CD4-positive, alpha-beta T cell treated with Interleukin-12 subunit alpha and Interleukin-12 subunit beta, for 1 hour (primary cell): Measurements from ENCODE around the gene GLYR1.

ENCODE experiments used
- DNase-seq: peaks from one replicate; pipeline ENCODE4 v3.0.0-alpha.2; 2020

Gene GLYR1

GRCh38 chr16:4879049-4879448 lies 32.0 kb upstream of the GLYR1 start:
- no peak for DNase-seq

DNA sequence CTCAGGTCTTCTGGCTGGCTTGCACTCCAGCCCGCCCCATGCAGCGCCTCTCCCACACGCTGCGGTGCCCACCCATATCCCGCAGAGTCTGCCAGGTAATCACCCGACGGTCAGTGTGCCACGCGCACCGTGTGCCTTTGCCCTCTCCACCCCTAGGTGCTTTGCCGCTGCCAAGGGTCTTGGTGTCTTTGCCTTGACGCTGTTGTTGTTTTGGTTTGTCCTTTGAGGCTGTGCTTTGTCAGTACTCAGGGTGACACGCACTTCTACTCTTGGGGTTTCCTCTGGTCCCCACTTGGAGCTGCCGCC lies 30.2 kb upstream of the GLYR1 start:
- DNase-seq: no peak

GRCh38 chr16:4876646-4877379 lies 29.7 kb upstream of the GLYR1 start:
- DNase-seq: no peak

DNA sequence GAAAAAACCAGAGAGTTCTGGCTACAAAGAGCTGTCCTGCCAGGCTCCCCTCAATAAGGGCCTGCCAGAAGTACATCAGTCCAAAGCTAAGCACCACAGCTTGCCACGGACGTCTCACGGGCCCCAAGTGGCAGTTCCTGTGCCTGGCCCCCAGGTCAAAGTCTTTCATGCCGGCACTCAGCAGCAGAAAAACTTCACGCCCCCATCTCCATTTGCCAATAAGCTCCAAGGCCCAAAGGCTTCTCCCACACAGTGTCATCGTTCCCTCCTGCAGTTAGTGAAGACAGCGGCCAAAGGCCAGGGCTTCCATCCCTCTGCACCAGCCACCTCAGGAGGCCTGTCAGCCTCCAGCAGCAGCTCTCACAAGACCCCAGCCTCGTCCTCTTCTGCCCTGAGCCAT lies 27.6 kb upstream of the GLYR1 start:
- no peak for DNase-seq

- no peak for DNase-seq
Observed at GRCh38 chr16:4873091-4873490, 26.0 kb upstream of the GLYR1 start.

DNA sequence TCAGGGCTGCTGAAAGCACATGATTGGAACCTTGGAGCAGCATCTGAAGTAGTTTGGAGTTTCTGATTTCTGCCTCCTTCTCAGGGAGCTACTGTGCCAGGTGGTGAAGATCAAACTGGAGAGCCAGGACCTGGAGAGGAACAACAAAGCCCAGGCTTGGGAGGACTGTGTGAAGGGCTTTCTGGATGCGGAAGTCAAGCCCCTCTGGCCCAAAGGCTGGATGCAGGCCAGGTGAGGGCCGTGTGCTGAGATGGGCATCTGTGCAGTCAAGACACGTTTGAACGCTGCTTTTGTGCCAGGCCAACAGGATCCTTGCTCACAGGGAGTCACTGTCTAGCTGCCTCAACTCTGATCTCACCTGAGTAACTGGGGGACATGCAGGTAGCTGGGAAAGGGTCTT lies 24.0 kb upstream of the GLYR1 start:
- DNase-seq: no peak

DNA sequence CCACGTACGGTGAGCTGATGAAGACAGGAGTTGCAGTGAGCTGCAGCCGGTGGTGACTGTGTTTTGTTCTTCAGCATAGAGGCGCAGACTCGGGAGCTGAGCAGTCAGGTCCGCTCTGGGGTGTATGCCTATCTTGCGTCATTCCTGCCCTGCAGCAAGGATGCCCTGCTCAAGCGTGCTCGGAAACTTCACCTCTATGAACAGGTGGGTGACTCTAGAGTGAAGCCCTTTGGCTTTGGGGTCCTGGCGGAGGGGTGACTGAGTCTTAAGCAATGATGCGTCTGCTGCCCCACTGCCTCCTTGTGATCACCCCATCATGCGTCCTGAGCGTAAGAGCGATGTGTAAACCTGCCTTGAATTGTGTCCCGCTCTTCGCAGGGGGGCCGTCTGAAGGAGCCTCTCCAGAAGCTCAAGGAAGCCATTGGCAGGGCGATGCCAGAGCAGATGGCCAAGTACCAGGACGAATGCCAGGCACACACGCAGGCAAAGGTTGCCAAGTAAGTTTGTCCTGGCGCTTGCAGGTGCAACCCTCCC lies 23.1 kb upstream of the GLYR1 start:
- DNase-seq: no peak

DNA sequence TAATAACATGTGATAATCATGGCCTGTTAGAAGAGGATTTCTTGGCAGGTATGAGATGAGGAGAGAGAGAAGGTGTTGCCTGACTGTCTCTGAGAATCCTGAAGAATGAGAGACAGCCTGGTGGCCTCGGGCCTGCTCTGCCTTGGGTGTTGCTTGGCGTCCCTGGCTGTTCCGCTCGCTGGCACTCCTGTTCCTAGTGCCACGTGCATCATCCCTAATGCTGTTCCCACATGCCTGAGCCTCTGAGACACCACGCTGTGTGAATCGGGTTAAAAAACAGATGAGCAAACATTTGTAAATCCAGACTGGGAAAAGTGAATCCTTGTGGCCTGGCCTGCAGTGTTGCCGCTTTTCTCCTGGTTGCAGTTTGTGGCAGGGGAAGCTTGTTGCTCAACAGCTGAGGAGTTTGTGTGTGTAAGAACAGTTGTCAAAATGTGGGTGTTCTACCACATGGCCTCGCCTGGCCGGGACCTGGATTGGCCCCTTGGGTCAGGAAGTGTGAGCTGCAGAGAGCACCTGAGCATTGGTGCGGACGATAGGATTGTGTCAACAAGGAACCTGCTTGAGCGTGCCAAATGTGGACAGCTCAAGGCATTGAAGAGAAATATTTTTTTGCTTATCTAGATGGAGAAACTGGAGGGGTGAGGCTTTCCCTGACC lies 22.2 kb upstream of the GLYR1 start:
- no peak for DNase-seq

- DNase-seq: no peak
Observed at GRCh38 chr16:4868535-4868934, 21.4 kb upstream of the GLYR1 start.

DNA sequence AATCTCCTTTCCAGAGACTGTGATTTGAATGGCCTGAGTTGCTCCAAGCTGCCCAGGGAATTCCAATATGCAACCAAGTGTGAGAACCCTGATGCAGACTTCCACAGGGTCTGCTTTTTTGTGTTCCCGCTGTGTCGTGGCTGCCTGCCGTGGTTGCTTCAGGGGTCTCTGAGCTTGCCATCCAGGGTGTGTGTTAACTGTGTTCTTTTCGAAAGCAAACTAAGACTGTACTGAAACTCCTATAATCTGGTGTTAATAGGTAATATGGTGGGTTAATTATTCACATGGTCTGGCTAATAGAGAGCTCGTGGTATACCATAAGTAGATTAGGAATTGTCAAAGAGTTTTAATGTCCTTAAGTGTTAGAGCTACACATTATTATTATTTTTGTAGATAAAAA lies 20.9 kb upstream of the GLYR1 start:
- DNase-seq: no peak

- DNase-seq: no peak
Observed at GRCh38 chr16:4866586-4866985, 19.5 kb upstream of the GLYR1 start.

GRCh38 chr16:4865231-4865860 lies 18.3 kb upstream of the GLYR1 start:
- no peak for DNase-seq

DNA sequence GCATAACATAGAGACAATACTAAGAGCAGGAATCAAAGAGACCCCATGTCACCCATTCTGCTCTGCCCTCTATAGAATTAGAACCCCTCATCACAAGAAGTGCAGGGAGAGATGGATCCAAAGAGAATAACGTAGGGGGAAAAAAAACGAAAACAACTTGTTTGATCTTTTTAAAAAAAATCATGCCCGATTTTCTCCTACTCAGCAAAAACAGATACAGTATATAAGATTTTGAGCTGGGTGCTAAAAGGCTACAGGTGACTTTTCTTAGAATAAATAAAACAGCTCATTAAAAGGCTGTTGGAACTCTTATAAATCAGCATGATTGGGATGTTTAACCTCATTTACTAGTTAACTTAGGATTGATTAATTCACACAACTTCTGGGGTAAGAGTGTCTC lies 17.6 kb upstream of the GLYR1 start:
- DNase-seq: no peak

- DNase-seq: no peak
Observed at GRCh38 chr16:4862639-4863038, 15.6 kb upstream of the GLYR1 start.

GRCh38 chr16:4860727-4861342 lies 13.7 kb upstream of the GLYR1 start:
- no peak for DNase-seq

DNA sequence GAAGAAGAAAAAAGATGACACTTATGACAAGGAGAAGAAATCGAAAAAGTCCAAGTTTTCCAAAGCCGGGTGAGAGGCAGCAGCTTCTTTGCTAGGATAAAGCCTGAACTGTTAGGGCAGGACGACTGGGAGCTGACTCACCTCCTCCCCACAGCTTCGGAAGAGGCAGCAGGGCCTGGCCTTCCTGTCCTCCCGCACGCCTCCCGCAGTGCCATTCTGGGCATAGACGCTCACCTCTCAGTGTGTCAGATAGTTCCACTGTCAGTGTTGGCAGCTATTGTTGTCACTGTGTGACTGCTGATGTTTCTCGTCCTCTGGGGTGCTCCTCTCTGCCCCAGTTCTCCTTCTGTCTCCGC lies 12.8 kb upstream of the GLYR1 start:
- DNase-seq: no peak

- DNase-seq: no peak
Observed at GRCh38 chr16:4859190-4859899, 12.3 kb upstream of the GLYR1 start.

GRCh38 chr16:4855804-4856203 lies 8.7 kb upstream of the GLYR1 start:
- no peak for DNase-seq

GRCh38 chr16:4855371-4855770 lies 8.3 kb upstream of the GLYR1 start:
- DNase-seq: no peak

DNA sequence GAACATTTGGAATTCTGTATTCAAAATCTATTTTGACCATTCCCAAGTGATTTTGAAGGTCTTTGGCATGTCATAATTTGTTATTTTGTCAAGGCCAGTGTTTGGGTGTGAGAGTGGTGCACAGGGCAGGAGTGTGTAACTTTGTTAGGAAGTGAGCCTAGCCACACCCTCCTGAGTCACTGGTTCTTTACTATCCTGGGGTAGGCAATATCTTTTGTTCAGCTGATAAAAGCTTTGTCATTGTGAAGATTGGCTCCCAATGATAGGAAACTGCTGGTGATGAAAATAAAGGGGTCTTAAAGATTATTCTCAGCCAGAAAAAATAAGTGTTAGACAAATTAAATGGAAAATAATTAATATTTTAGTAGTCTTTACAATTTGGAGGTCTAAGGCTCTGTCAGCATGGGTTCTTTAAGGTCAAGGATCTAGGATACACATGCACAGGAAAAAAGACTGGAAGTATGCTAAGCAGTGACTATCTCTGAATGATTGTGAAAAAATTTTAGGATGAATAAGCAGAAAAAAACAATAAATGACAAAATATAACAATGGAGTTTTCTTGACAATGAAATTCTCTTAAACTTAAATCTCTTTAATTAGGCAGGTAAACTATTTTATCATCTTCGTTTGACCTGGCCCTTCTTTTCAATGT lies 5.3 kb upstream of the GLYR1 start:
- no peak for DNase-seq

DNA sequence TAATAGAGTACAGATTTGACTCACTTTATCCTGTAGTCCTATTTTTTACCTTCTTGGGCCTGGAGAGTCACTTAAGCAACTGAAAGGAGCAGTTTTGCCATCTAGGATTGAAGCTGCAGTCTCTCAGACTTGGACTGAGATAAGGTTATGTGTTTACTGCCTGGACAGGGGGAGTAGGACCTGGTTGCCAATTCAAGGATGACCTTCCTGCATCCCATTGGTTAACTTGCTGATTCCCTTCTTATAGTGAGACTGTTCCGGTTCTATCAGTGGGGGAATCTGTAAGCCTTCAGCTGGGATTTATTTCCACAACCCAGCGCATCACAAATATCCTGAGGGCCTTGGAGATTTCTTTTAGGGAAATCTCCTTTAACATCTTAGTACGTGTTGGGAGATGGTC lies 3.1 kb upstream of the GLYR1 start:
- DNase-seq: no peak

DNA sequence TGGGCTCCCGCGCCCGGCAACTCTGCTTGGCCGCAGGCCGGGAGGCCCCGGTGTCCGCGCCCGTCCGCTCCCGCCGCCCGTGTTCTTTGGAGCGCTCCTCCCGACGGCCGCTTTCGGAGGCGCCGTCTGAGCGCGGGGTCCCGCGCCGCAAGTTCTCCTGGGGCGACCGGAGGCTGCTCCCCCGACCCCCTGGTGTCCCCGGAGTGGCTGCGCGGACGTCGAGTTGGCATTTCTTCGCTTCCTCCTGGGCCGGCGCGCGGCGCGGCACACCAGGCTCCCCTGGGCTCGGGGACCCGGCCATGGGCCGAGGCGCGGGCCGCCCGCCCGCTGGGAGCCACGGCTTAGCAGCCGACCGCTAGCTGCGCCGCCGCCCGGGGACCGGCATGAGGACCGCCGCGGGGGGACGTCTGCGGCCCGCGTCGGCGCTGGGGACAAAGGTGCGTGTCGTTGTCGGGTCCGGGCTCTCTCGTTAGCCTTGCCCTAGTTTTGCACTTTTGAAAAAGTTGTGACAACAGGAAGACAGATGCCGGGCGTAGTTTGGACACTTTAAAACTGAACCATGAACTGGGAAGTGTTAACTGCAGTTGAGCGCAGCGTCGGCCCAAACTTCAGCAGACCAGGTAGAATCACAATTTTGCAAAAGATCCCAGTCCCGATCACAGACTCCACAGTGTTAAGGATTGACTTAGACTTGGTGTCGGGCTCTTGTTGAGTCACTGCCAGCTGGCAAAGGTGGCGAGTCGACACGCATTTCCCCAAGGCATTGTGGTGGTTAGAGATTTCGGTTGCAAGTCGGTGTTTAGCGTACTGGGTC lies 893 bp upstream of the GLYR1 start:
- peak; percentile 23 for DNase-seq
